Measurements from ENCODE around the gene MYADML2.

GRCh38 chr17:81929253-81930141, 17.5 kb downstream of the MYADML2 start:
- TF ChIP-seq SUZ12 (IDR thresholded peaks at IDR 0.05; ENCODE audit: unreplicated experiment) (no peak), SP1 (IDR thresholded peaks at IDR 0.05; ENCODE audit: low read depth, low read length) (no peak), RAD21 (IDR thresholded peaks at IDR 0.05; ENCODE audit: insufficient read depth, low read depth, low read length) (no peak), E2F4 (IDR thresholded peaks at IDR 0.05; ENCODE audit: low read depth, low read length) (no peak), POLR2AphosphoS2 (IDR thresholded peaks at IDR 0.05; ENCODE audit: low read depth, low read length) (no peak), KDM1A (IDR thresholded peaks at IDR 0.05; ENCODE audit: borderline replicate concordance) (no peak)
- TF ChIP-seq, protein P1, sequence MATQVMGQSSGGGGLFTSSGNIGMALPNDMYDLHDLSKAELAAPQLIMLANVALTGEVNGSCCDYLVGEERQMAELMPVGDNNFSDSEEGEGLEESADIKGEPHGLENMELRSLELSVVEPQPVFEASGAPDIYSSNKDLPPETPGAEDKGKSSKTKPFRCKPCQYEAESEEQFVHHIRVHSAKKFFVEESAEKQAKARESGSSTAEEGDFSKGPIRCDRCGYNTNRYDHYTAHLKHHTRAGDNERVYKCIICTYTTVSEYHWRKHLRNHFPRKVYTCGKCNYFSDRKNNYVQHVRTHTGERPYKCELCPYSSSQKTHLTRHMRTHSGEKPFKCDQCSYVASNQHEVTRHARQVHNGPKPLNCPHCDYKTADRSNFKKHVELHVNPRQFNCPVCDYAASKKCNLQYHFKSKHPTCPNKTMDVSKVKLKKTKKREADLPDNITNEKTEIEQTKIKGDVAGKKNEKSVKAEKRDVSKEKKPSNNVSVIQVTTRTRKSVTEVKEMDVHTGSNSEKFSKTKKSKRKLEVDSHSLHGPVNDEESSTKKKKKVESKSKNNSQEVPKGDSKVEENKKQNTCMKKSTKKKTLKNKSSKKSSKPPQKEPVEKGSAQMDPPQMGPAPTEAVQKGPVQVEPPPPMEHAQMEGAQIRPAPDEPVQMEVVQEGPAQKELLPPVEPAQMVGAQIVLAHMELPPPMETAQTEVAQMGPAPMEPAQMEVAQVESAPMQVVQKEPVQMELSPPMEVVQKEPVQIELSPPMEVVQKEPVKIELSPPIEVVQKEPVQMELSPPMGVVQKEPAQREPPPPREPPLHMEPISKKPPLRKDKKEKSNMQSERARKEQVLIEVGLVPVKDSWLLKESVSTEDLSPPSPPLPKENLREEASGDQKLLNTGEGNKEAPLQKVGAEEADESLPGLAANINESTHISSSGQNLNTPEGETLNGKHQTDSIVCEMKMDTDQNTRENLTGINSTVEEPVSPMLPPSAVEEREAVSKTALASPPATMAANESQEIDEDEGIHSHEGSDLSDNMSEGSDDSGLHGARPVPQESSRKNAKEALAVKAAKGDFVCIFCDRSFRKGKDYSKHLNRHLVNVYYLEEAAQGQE (IDR thresholded peaks at IDR 0.05; ENCODE audit: low read depth, low read length) = no peak
- TF ChIP-seq, protein P2, sequence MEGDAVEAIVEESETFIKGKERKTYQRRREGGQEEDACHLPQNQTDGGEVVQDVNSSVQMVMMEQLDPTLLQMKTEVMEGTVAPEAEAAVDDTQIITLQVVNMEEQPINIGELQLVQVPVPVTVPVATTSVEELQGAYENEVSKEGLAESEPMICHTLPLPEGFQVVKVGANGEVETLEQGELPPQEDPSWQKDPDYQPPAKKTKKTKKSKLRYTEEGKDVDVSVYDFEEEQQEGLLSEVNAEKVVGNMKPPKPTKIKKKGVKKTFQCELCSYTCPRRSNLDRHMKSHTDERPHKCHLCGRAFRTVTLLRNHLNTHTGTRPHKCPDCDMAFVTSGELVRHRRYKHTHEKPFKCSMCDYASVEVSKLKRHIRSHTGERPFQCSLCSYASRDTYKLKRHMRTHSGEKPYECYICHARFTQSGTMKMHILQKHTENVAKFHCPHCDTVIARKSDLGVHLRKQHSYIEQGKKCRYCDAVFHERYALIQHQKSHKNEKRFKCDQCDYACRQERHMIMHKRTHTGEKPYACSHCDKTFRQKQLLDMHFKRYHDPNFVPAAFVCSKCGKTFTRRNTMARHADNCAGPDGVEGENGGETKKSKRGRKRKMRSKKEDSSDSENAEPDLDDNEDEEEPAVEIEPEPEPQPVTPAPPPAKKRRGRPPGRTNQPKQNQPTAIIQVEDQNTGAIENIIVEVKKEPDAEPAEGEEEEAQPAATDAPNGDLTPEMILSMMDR (IDR thresholded peaks at IDR 0.05 in 2 of 3, conservative IDR thresholded peaks at IDR 0.05 in 1 of 3; ENCODE audit: control insufficient read depth in 2 of 3, extremely low read depth in 1 of 3, insufficient read depth in 1 of 3, low read depth in 3 of 3, low read length in 3 of 3) = no peak
- TF ChIP-seq, protein P3, sequence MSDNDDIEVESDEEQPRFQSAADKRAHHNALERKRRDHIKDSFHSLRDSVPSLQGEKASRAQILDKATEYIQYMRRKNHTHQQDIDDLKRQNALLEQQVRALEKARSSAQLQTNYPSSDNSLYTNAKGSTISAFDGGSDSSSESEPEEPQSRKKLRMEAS (IDR thresholded peaks at IDR 0.05; ENCODE audit: low read depth, low read length) = no peak

All from GM12878 (cell line).